HG02798 (cell line): ENCODE results near the gene LFNG.

Experiments
- ATAC-seq: cut with Tn5 transposase; IDR thresholded peaks from one replicate; pipeline ENCODE4 v1.9.1; 2021; ENCODE audit warnings: mild to moderate bottlenecking; ENCODE audit not compliant: unreplicated experiment, poor library complexity

The LFNG gene

GRCh38 chr7:2500701-2501100 lies 18.9 kb upstream of the LFNG start:
- ATAC-seq = no peak

GRCh38 chr7:2501947-2502646 lies 17.5 kb upstream of the LFNG start:
- no peak for ATAC-seq

- ATAC-seq = no peak
Observed at GRCh38 chr7:2502647-2502966, 17.0 kb upstream of the LFNG start.

GRCh38 chr7:2503056-2503941 lies 16.3 kb upstream of the LFNG start:
- no peak for ATAC-seq

GRCh38 chr7:2504128-2504888 lies 15.3 kb upstream of the LFNG start:
- no peak for ATAC-seq

GRCh38 chr7:2504889-2505375 lies 14.6 kb upstream of the LFNG start:
- no peak for ATAC-seq

- ATAC-seq = no peak
Observed at GRCh38 chr7:2505401-2505800, 14.2 kb upstream of the LFNG start.

GRCh38 chr7:2507208-2507916 lies 12.2 kb upstream of the LFNG start:
- ATAC-seq = no peak

- ATAC-seq = no peak
Observed at GRCh38 chr7:2507917-2508306, 11.7 kb upstream of the LFNG start.

- no peak for ATAC-seq
Observed at GRCh38 chr7:2508327-2509215, 11.0 kb upstream of the LFNG start.

- ATAC-seq = no peak
Observed at GRCh38 chr7:2509298-2509906, 10.2 kb upstream of the LFNG start.

- no peak for ATAC-seq
Observed at GRCh38 chr7:2510130-2510776, 9.3 kb upstream of the LFNG start.

- ATAC-seq = no peak
Observed at GRCh38 chr7:2510909-2511768, 8.4 kb upstream of the LFNG start.

- no peak for ATAC-seq
Observed at GRCh38 chr7:2511769-2512168, 7.8 kb upstream of the LFNG start.

GRCh38 chr7:2512179-2512661 lies 7.4 kb upstream of the LFNG start:
- ATAC-seq = no peak

- no peak for ATAC-seq
Observed at GRCh38 chr7:2512713-2513112, 6.9 kb upstream of the LFNG start.

GRCh38 chr7:2513702-2514101 lies 5.9 kb upstream of the LFNG start:
- no peak for ATAC-seq
